GM18499 (cell line): Measurements from ENCODE around the gene OMP.

Experiments
- ATAC-seq: cut with Tn5 transposase; IDR thresholded peaks from one replicate; pipeline ENCODE4 v1.9.1; 2021; ENCODE audit warnings: moderate number of reproducible peaks; ENCODE audit not compliant: insufficient read depth, unreplicated experiment

Gene OMP

GRCh38 chr11:77119531-77119936 lies 16.9 kb downstream of the OMP start:
- no peak for ATAC-seq

- no peak for ATAC-seq
Measured at GRCh38 chr11:77120571-77120970, 17.9 kb downstream of the OMP start.

GRCh38 chr11:77121096-77121640 lies 18.5 kb downstream of the OMP start:
- no peak for ATAC-seq

- no peak for ATAC-seq
Measured at GRCh38 chr11:77121876-77122575, 19.4 kb downstream of the OMP start.

DNA sequence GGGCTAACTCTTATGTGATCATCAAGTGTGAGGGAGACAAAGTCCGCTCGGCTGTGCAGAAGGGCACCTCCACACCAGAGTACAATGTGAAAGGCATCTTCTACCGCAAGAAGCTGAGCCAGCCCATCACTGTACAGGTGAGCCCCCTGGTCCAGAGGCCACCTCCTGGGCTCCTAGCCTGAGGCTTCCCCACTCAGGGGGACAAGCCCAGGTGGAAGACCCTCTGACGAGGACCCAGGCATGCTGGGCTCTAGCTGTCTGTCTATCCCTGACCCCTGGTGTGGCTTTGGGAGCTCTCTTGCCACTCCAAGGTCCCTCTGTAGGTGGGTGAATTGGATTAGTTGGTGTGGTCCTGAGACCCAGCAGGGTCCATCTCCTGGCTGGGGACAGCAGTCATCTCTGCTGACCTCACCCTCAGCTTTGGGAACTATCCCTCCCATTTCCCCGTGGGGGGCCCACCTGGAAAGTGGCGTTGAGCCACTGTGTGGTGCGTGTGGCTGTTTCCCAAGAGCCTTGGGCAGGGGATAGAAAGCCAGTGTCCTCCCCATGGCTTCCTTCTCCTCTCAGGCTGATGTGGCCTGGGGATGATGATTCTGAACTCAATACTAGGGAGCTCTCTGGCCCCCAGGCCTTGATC lies 20.1 kb downstream of the OMP start:
- no peak for ATAC-seq

DNA sequence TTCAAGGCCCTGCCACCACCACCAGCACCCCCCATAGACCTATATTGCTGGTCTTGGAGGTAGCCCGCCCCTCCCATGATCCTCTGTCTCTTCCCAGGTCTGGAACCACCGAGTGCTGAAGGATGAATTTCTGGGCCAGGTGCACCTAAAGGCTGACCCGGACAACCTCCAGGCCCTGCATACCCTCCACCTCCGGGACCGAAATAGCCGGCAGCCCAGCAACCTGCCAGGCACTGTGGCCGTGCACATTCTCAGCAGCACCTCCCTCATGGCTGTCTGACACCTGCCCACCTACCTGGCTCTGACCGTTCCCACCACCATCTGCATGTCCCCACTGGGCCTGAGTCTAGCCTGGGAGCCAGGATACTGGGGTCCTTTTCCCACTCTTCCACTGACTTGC lies 21.0 kb downstream of the OMP start:
- ATAC-seq, result no peak

- ATAC-seq, result no peak
Measured at GRCh38 chr11:77124041-77124440, 21.4 kb downstream of the OMP start.

DNA sequence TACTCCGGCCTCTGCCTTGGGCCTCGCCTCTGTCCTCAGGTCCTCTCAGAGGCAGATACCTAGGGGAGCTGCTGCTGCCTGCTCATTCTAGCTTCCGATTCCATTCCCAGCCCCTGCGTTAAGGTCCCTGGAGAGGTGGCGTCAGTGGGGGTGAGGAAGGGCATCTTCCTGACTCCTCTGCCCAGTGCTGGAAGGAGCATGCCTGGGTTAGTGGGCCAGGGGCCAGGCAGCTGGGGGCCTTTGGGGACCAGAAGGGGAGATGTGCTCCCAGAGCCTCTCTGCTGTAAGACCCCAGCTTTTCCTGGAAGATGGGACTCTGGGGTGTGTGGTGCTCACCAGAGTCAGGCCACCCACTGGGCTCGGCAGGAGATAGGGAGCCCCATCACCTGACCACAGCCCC lies 21.8 kb downstream of the OMP start:
- no peak for ATAC-seq

GRCh38 chr11:77125191-77125590 lies 22.6 kb downstream of the OMP start:
- no peak for ATAC-seq

GRCh38 chr11:77125695-77126094 lies 23.1 kb downstream of the OMP start:
- ATAC-seq, result no peak

GRCh38 chr11:77126156-77126775 lies 23.6 kb downstream of the OMP start:
- ATAC-seq, result no peak

- ATAC-seq, result no peak
Measured at GRCh38 chr11:77126861-77127234, 24.2 kb downstream of the OMP start.

DNA sequence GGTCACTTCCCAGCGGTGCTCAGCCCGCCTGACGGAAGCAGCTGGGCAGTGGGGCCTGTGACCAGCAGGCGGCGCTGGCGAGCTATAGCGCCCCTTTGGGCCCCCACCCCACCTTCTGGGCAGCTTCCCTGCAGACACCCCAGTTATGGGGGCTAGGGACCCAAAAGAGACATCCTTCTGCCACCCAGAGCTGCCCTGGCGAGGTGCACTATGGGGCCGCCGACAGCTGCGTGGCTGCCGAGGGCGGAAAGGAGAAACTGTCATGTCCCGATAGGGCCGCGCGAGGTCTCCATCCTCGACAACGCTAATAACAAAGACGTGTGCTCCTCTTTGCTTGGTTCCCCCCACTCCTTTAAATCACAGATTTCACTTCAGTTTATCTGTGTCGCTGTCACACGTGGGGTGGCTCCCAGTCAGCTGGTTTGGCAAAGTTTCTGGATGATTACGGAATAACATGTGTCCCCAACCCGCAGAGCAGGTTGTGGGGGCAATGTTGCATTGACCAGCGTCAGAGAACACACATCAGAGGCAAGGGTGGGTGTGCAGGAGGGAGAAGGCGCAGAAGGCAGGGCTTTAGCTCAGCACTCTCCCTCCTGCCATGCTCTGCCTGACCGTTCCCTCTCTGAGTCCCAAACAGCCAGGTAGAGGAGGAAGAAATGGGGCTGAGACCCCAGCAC lies 24.7 kb downstream of the OMP start:
- ATAC-seq, result no peak

- ATAC-seq, result no peak
Measured at GRCh38 chr11:77127920-77128691, 25.5 kb downstream of the OMP start, which contains the start of gene MYO7A. TSS of gene MYO7A (plus strand) at chr11:77128246. CDS start at chr11:77130635, 2,389 bp downstream.

DNA sequence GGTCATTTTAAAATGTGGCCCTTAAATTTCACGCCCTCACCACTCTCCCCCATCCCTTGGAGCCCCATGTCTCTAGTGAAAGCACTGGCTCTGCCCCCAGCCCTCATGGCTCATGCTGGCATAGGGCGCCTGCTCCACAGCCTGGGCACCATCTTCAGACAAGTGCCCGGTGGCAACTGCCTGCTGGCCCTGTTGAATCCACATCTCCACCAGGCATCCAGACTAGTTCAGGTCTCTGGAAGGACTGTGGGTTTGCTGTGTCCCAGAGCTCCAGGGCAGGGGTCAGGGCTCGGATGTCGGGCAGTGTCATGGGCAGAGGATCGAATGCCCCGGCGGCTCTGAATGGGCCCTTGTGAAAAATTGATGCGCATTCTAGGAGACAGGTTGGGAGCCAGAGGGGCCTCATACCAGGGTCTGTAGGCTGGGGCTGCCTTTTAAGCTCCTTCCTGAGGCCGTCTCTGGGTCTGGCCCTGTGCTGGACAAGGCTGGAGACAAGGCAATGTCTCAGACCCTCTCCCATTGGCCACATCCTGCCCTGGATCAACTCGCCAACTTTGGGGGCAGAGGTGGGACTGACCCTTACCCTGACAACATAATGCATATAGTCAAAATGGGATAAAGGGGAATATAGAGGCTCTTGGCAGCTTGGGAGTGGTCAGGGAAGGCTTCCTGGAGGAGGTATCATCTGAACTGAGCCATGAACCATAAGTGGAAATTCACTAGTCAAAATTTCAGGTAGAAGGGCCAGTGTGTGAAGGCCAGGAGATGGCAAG lies 26.6 kb downstream of the OMP start:
- no peak for ATAC-seq

DNA sequence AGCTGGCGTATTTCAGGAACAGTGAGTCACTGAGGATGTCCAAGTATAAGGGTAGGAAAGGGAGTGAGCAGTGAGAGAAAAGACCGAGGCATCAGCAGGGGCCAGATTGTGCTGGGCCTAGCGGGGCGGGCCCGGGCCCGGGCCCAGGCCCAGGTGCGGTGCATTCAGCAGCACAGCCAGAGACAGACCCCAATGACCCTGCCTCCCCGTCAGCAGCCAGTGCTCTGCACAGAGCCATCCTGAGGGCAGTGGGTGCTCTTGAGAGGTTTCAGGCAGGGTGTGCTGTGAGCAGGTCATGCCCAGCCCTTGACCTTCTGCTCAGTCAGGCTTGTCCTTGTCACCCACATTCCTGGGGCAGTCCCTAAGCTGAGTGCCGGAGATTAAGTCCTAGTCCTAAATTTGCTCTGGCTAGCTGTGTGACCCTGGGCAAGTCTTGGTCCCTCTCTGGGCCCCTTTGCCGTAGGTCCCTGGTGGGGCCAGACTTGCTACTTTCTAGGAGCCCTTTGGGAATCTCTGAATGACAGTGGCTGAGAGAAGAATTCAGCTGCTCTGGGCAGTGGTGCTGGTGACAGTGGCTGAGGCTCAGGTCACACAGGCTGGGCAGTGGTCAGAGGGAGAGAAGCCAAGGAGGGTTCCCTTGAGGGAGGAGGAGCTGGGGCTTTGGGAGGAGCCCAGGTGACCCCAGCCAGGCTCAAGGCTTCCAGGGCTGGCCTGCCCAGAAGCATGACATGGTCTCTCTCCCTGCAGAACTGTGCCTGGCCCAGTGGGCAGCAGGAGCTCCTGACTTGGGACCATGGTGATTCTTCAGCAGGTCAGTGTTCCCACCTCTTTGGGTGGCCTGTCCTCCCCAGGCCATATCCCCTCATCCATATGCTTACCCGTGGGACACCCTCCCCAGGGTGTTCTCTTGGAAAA lies 27.5 kb downstream of the OMP start:
- ATAC-seq, result no peak

GRCh38 chr11:77130763-77131513 lies 28.3 kb downstream of the OMP start:
- no peak for ATAC-seq

GRCh38 chr11:77131560-77131959 lies 28.9 kb downstream of the OMP start:
- ATAC-seq, result no peak
